Memory B cell (primary cell): Measurements from ENCODE around the gene SLC25A21.
"Not testable (repeated sequence)": the region's sequence is repeated elsewhere in the genome, so short reads cannot be mapped to it uniquely, and the experiment has no call there.

Source experiments
- ATAC-seq: fragments of 150-1000 bp; cut with Tn5 transposase; 2 replicates; pipeline ENCODE4 v1.10.0; 2021; ENCODE audit warnings: low read depth, mild to moderate bottlenecking, moderate library complexity
- DNase-seq, 2 donors: peaks; one replicate each; pipeline ENCODE4 v3.0.0; 2022; ENCODE audit warnings: low spot score in 2 of 2
- H3K27ac Mint-ChIP-seq: one replicate; pipeline ENCODE4 v1.8.0; 2022; ENCODE audit warnings: mild to moderate bottlenecking, moderate library complexity, mixed read lengths
- H3K27me3 Mint-ChIP-seq: one replicate; pipeline ENCODE4 v1.8.0; 2022; ENCODE audit warnings: mixed read lengths
- H3K36me3 Mint-ChIP-seq: one replicate; pipeline ENCODE4 v1.8.0; 2022; ENCODE audit warnings: mild to moderate bottlenecking, mixed read lengths
- H3K4me1 Mint-ChIP-seq: one replicate; pipeline ENCODE4 v1.8.0; 2022; ENCODE audit warnings: mixed read lengths
- H3K4me3 Mint-ChIP-seq: one replicate; pipeline ENCODE4 v1.8.0; 2022; ENCODE audit warnings: mild to moderate bottlenecking, moderate library complexity, mixed read lengths
- H3K9me3 Mint-ChIP-seq: one replicate; pipeline ENCODE4 v1.8.0; 2022; ENCODE audit warnings: mixed read lengths

Gene SLC25A21

GRCh38 chr14:37170993-37171392 is 1.4 kb downstream of the SLC25A21 start:
- DNase-seq = no peak
- Mint-ChIP-seq H3K4me1 (no peaks in the 10 kb centered on the region), H3K9me3 (no peaks in the 10 kb centered on the region), H3K27me3 (no peaks in the 10 kb centered on the region), H3K27ac (no peak overlapping the region), H3K36me3 (no peaks in the 10 kb centered on the region), H3K4me3 (no peak overlapping the region)
- no peak for ATAC-seq

GRCh38 chr14:37170237-37170636 is 2.2 kb downstream of the SLC25A21 start:
- H3K36me3 Mint-ChIP-seq = no peaks in the 10 kb centered on the region
- H3K4me3 Mint-ChIP-seq = no peak overlapping the region
- H3K27ac Mint-ChIP-seq = no peak overlapping the region
- no peaks in the 10 kb centered on the region for H3K9me3 Mint-ChIP-seq
- ATAC-seq = no peak
- H3K27me3 Mint-ChIP-seq = no peaks in the 10 kb centered on the region
- no peaks in the 10 kb centered on the region for H3K4me1 Mint-ChIP-seq
- DNase-seq = no peak

GRCh38 chr14:37168721-37169120 is 3.7 kb downstream of the SLC25A21 start:
- no peak for ATAC-seq
- Mint-ChIP-seq H3K9me3 (no peaks in the 10 kb centered on the region), H3K4me1 (no peaks in the 10 kb centered on the region), H3K27me3 (no peaks in the 10 kb centered on the region), H3K36me3 (no peaks in the 10 kb centered on the region), H3K27ac (no peak overlapping the region), H3K4me3 (no peak overlapping the region)
- DNase-seq = no peak

- Mint-ChIP-seq H3K36me3 (no peaks in the 10 kb centered on the region), H3K4me3 (no peak overlapping the region), H3K4me1 (no peaks in the 10 kb centered on the region), H3K9me3 (no peaks in the 10 kb centered on the region), H3K27ac (no peak overlapping the region), H3K27me3 (no peaks in the 10 kb centered on the region)
- ATAC-seq (no peak), DNase-seq (no peak)
Observed at GRCh38 chr14:37167151-37168047, 5.0 kb downstream of the SLC25A21 start.

GRCh38 chr14:37165794-37166193 is 6.6 kb downstream of the SLC25A21 start:
- Mint-ChIP-seq H3K4me1 (no peaks in the 10 kb centered on the region), H3K4me3 (no peak overlapping the region), H3K27me3 (no peaks in the 10 kb centered on the region), H3K36me3 (no peaks in the 10 kb centered on the region), H3K27ac (no peak overlapping the region), H3K9me3 (no peaks in the 10 kb centered on the region)
- no peak for DNase-seq
- no peak for ATAC-seq

GRCh38 chr14:37162307-37162706 is 10.1 kb downstream of the SLC25A21 start:
- not testable (repeated sequence) for H3K27me3 Mint-ChIP-seq, H3K27ac Mint-ChIP-seq, ATAC-seq, H3K4me3 Mint-ChIP-seq, H3K4me1 Mint-ChIP-seq, DNase-seq, H3K9me3 Mint-ChIP-seq, H3K36me3 Mint-ChIP-seq

- H3K9me3 Mint-ChIP-seq = peaks cover 18% of the 10 kb centered on the region
- H3K4me3 Mint-ChIP-seq = no peak overlapping the region
- ATAC-seq = no peak
- no peak overlapping the region for H3K27ac Mint-ChIP-seq
- H3K27me3 Mint-ChIP-seq = no peaks in the 10 kb centered on the region
- no peak for DNase-seq
- no peaks in the 10 kb centered on the region for H3K36me3 Mint-ChIP-seq
- H3K4me1 Mint-ChIP-seq = no peaks in the 10 kb centered on the region
Observed at GRCh38 chr14:37157987-37158386, 14.4 kb downstream of the SLC25A21 start.

- ATAC-seq = no peak
- H3K4me1 Mint-ChIP-seq = no peaks in the 10 kb centered on the region
- H3K36me3 Mint-ChIP-seq = peaks cover 2% of the 10 kb centered on the region
- no peak for DNase-seq
- H3K27me3 Mint-ChIP-seq = no peaks in the 10 kb centered on the region
- no peak overlapping the region for H3K4me3 Mint-ChIP-seq
- H3K27ac Mint-ChIP-seq = no peak overlapping the region
- peaks cover 15% of the 10 kb centered on the region for H3K9me3 Mint-ChIP-seq
Observed at GRCh38 chr14:37153483-37153882, 18.9 kb downstream of the SLC25A21 start.

GRCh38 chr14:37153005-37153404 is 19.4 kb downstream of the SLC25A21 start:
- Mint-ChIP-seq H3K9me3 (peaks cover 14% of the 10 kb centered on the region), H3K36me3 (peaks cover 2% of the 10 kb centered on the region), H3K27me3 (no peaks in the 10 kb centered on the region), H3K4me1 (no peaks in the 10 kb centered on the region), H3K27ac (no peak overlapping the region), H3K4me3 (no peak overlapping the region)
- ATAC-seq = no peak
- DNase-seq = no peak

- H3K4me3 Mint-ChIP-seq = no peak overlapping the region
- no peak overlapping the region for H3K27ac Mint-ChIP-seq
- H3K36me3 Mint-ChIP-seq = peaks cover 2% of the 10 kb centered on the region
- H3K27me3 Mint-ChIP-seq = no peaks in the 10 kb centered on the region
- H3K9me3 Mint-ChIP-seq = peaks cover 10% of the 10 kb centered on the region
- no peaks in the 10 kb centered on the region for H3K4me1 Mint-ChIP-seq
- no peak for ATAC-seq
- DNase-seq = no peak
Observed at GRCh38 chr14:37150414-37150813, 22.0 kb downstream of the SLC25A21 start.

GRCh38 chr14:37147310-37147880 is 25.0 kb downstream of the SLC25A21 start:
- DNase-seq (no peak), ATAC-seq (no peak)
- no peaks in the 10 kb centered on the region for H3K9me3 Mint-ChIP-seq
- no peaks in the 10 kb centered on the region for H3K36me3 Mint-ChIP-seq
- no peak overlapping the region for H3K27ac Mint-ChIP-seq
- no peaks in the 10 kb centered on the region for H3K4me1 Mint-ChIP-seq
- H3K27me3 Mint-ChIP-seq = no peaks in the 10 kb centered on the region
- no peak overlapping the region for H3K4me3 Mint-ChIP-seq

GRCh38 chr14:37146438-37146837 is 26.0 kb downstream of the SLC25A21 start:
- H3K4me1 Mint-ChIP-seq, H3K27me3 Mint-ChIP-seq, H3K4me3 Mint-ChIP-seq, H3K27ac Mint-ChIP-seq, H3K9me3 Mint-ChIP-seq, ATAC-seq, DNase-seq, H3K36me3 Mint-ChIP-seq: not testable (repeated sequence)

GRCh38 chr14:37145395-37145794 is 27.0 kb downstream of the SLC25A21 start:
- Mint-ChIP-seq H3K9me3 (no peaks in the 10 kb centered on the region), H3K36me3 (no peaks in the 10 kb centered on the region), H3K27ac (no peak overlapping the region), H3K27me3 (no peaks in the 10 kb centered on the region), H3K4me1 (no peaks in the 10 kb centered on the region), H3K4me3 (no peak overlapping the region)
- ATAC-seq (no peak), DNase-seq (no peak)

GRCh38 chr14:37144729-37145363 is 27.6 kb downstream of the SLC25A21 start:
- no peaks in the 10 kb centered on the region for H3K27me3 Mint-ChIP-seq
- ATAC-seq (no peak), DNase-seq (no peak)
- no peaks in the 10 kb centered on the region for H3K9me3 Mint-ChIP-seq
- H3K36me3 Mint-ChIP-seq = no peaks in the 10 kb centered on the region
- no peak overlapping the region for H3K27ac Mint-ChIP-seq
- H3K4me3 Mint-ChIP-seq = no peak overlapping the region
- no peaks in the 10 kb centered on the region for H3K4me1 Mint-ChIP-seq
